ENCODE measurements around the gene ANKS1A.

- TF ChIP-seq CTCF (IDR thresholded peaks at IDR 0.05) (no peak), POLR2AphosphoS5 (IDR thresholded peaks at IDR 0.05; ENCODE audit: low read depth, low read length) (no peak)
Observed at GRCh38 chr6:35087361-35088280, 198.6 kb downstream of the ANKS1A start.
